HL-60 (cell line): ENCODE results near the gene TM4SF1.

ENCODE experiments used
- CTCF ChIP-seq: IDR thresholded peaks from one replicate; pipeline ENCODE4 v1.5.1; 2011; ENCODE audit warnings: low read length, control low read depth, inconsistent platforms; ENCODE audit not compliant: insufficient read depth
- POLR2AphosphoS5 ChIP-seq: IDR thresholded peaks from 2 replicates; pipeline ENCODE4 v1.6.1; 2012; ENCODE audit warnings: low read depth
- SPI1 ChIP-seq: IDR thresholded peaks from 2 replicates; pipeline ENCODE4 v1.6.1; 2012; ENCODE audit warnings: low read depth, mild to moderate bottlenecking, borderline replicate concordance

GRCh38 chr3:149371001-149371722 is 6.3 kb downstream of the TM4SF1 start:
- TF ChIP-seq CTCF (no peak), SPI1 (no peak), POLR2AphosphoS5 (no peak)
